Measurements from ENCODE around the gene PER3. TPM values are rescaled to one million over a fixed set of nuclear protein-coding genes. Genes with fewer than 3 reads are reported as not detected.

PER3 gene
- total RNA-seq (2012; rRNA removed) = 3.4 and 3.6 TPM in 2 replicates
- polyA plus RNA-seq (2012; rRNA removed) = 4.2 and 4.8 TPM in 2 replicates
- polyA plus RNA-seq (2012; cell fraction: cytosol; rRNA removed) = 1.7 and 2.7 TPM in 2 replicates
- 5.8 and 10.9 TPM in 2 replicates for polyA plus RNA-seq (2012; cell fraction: nucleus; rRNA removed; ENCODE audit: low replicate concordance)
- percentile 53 among the genes with signal in this experiment for Bru-seq, nascent RNA
- BruChase-seq, experiment 1, labeled RNA remaining after a 6-hour chase = percentile 56 among the genes with signal in this experiment
- percentile 55 among the genes with signal in this experiment for BruChase-seq, experiment 2, labeled RNA remaining after a 2-hour chase
- long read RNA-seq, partial matches to known transcripts = 0 of 2 reads
- long read RNA-seq, other reads (novel, unspliced or antisense) = 1 of 2 reads

GRCh38 chr1:7783826-7784491 is at the start of gene PER3:
TSS of gene PER3 (plus strand) at chr1:7784291. CDS start at chr1:7784878, 587 bp downstream.
- H3K36me3 ChIP-seq (ENCODE audit: control insufficient read depth, insufficient read depth, low read length) = peaks cover 17% of the 10 kb centered on the region
- peak within 1 kb of the TSS; percentile 92 for H2AFZ ChIP-seq (replicated peaks; ENCODE audit: low read length, poor library complexity)
- H4K91ac ChIP-seq (ENCODE audit: insufficient read depth, low read depth, low read length) = peak within 1 kb of the TSS; percentile 57
- intact Hi-C loops (cut with micrococcal nuclease) = loop anchor here (5.0 kb wide), 1 partner anchor 118 kb away; no protein-coding TSS in a partner anchor
- ChIA-PET POLR2A (ENCODE audit: unreplicated experiment) (no interaction called here), CTCF (no interaction called here)
- peak within 1 kb of the TSS; percentile 86 for H3K14ac ChIP-seq (replicated peaks; ENCODE audit: low read depth, low read length)
- H4K8ac ChIP-seq (ENCODE audit: low read depth in 2 of 2, low read length in 2 of 2) = peak within 1 kb of the TSS in 1 of 2 experiments; percentile 84; a peak in 1 of 4 replicates
- peak within 1 kb of the TSS; percentile 19; the same call in 1 of the 2 replicates for H2BK120ac ChIP-seq (ENCODE audit: low read depth, low read length)
- H3K4ac ChIP-seq (ENCODE audit: low read depth, low read length) = peak within 1 kb of the TSS; percentile 20; the same call in 1 of the 2 replicates
- peak within 1 kb of the TSS; percentile 1 for H2BK5ac ChIP-seq (ENCODE audit: low read depth, low read length, poor library complexity, severe bottlenecking)
- no peak within 1 kb of the TSS for H4K5ac ChIP-seq (ENCODE audit: low read depth, low read length)
- H2AK5ac ChIP-seq (ENCODE audit: low read depth, low read length) = peak within 1 kb of the TSS; percentile 49; the same call in 1 of the 2 replicates
- H3K56ac ChIP-seq (ENCODE audit: extremely low read depth, insufficient read depth, low read length) = no peak within 1 kb of the TSS; the same call in 1 of the 2 replicates
- H3K9ac ChIP-seq (ENCODE audit: low read depth, low read length) = peak within 1 kb of the TSS; percentile 16
- 0 out of 2 replicates have a peak, but pooled peaks cover 4% of the 10 kb centered on the region for H3K4me1 ChIP-seq (ENCODE audit: control insufficient read depth, insufficient read depth, low read length)
- WGBS, 2 experiments (ENCODE audit: extremely low coverage in 2 of 2, insufficient read length in 1 of 2) = 1% methylated on average over 63 of the region's 90 CpGs; no CpG with 5 or more reads in 1 of the 2 experiments
- in situ Hi-C loops (cut with MboI; ENCODE audit: low sequenced_read_pairs) = no loop called here
- no TSS peak for BruUV-seq (replicated peaks)
- no peaks in the 10 kb centered on the region for H3K27me3 ChIP-seq (ENCODE audit: control insufficient read depth, insufficient read depth, low read length)
- ATAC-seq (ENCODE audit: low read depth) = peak; percentile 97
- H2BK20ac ChIP-seq (ENCODE audit: low read depth, low read length) = 0 out of 2 replicates have a peak within 1 kb of the TSS, but pooled peaks have one; percentile 17
- peak within 1 kb of the TSS; percentile 53 for H3K4me3 ChIP-seq (ENCODE audit: insufficient read depth, low read depth, low read length)
- H3K79me1 ChIP-seq (ENCODE audit: low read depth in 1 of 2, low read length in 2 of 2) = peaks cover 6 to 12% of the 10 kb centered on the region in 2 experiments; a peak in 3 of 4 replicates
- dilution Hi-C loops (cut with HindIII; ENCODE audit: low sequenced_read_pairs, unreplicated experiment) = no loop called here
- no peak within 1 kb of the TSS for H3K23ac ChIP-seq (ENCODE audit: low read depth, low read length)
- no peak within 1 kb of the TSS; the same call in 2 of the 3 replicates for H2BK15ac ChIP-seq (ENCODE audit: low read depth, low read length)
- no peaks in the 10 kb centered on the region for H3K9me3 ChIP-seq (ENCODE audit: control insufficient read depth, insufficient read depth, low read length)
- H4K20me1 ChIP-seq (ENCODE audit: insufficient read depth, low read length) = no peaks in the 10 kb centered on the region
- H3K4me2 ChIP-seq (ENCODE audit: low read depth, low read length) = peak within 1 kb of the TSS; percentile 80
- H2AK9ac ChIP-seq (replicated peaks; ENCODE audit: low read depth, low read length, poor library complexity) = peak within 1 kb of the TSS; percentile 81
- H3K27ac ChIP-seq (ENCODE audit: insufficient read depth, low read length) = peak within 1 kb of the TSS; percentile 27
- no peak within 1 kb of the TSS; the same call in 1 of the 2 replicates for H3K18ac ChIP-seq (ENCODE audit: low read depth, low read length)
- DNase-seq = peak; percentile 95
- no peaks in the 10 kb centered on the region for H3K9me1 ChIP-seq (ENCODE audit: insufficient read depth, low read length)
- TF ChIP-seq NFE2L2 (IDR thresholded peaks at IDR 0.05; ENCODE audit: low read depth, low read length) = no peak
- TF ChIP-seq POLR2A (IDR thresholded peaks at IDR 0.05; ENCODE audit: low read depth, low read length) = no peak
- no peak for TF ChIP-seq RCOR1 (IDR thresholded peaks at IDR 0.05; ENCODE audit: insufficient replicate concordance, low read length)
- no peak for TF ChIP-seq MAFK (IDR thresholded peaks at IDR 0.05; ENCODE audit: low read depth, low read length)
- TF ChIP-seq BHLHE40 (IDR thresholded peaks at IDR 0.05; ENCODE audit: low read depth, low read length) = peak; percentile 82
- TF ChIP-seq CEBPB (IDR thresholded peaks at IDR 0.05; ENCODE audit: low read depth, low read length) = peak; percentile 60
- no peak for TF ChIP-seq SMC3 (IDR thresholded peaks at IDR 0.05; ENCODE audit: low read depth, low read length)
- no peak for TF ChIP-seq CHD1 (IDR thresholded peaks at IDR 0.05; ENCODE audit: low read depth, low read length)
- peak; percentile 95; the same call in 1 of the 2 replicates for TF ChIP-seq MAZ (IDR thresholded peaks at IDR 0.05; ENCODE audit: borderline replicate concordance, low read depth, low read length)
- TF ChIP-seq CTCF (conservative IDR thresholded peaks at IDR 0.05; ENCODE audit: low read depth, low read length) = no peak
- no peak for TF ChIP-seq ELK1 (IDR thresholded peaks at IDR 0.05; ENCODE audit: borderline replicate concordance, low read depth, low read length)
- TF ChIP-seq USF2 (IDR thresholded peaks at IDR 0.05; ENCODE audit: low read depth, low read length) = peak; percentile 72
